GM19193 (cell line): ENCODE results near the gene MAP3K10.

ENCODE experiments used
- POLR2A ChIP-seq: IDR thresholded peaks from 4 replicates; pipeline ENCODE4 v1.6.1; 2011; ENCODE audit not compliant: insufficient read depth, insufficient read length; ENCODE audit errors: extremely low read depth

Gene MAP3K10

GRCh38 chr19:40247735-40248262 is 56.6 kb downstream of the MAP3K10 start:
- no peak for TF ChIP-seq POLR2A

GRCh38 chr19:40249201-40249600 is 58.0 kb downstream of the MAP3K10 start:
- TF ChIP-seq POLR2A = no peak

GRCh38 chr19:40249781-40250180 is 58.6 kb downstream of the MAP3K10 start:
- TF ChIP-seq POLR2A = no peak

- no peak for TF ChIP-seq POLR2A
Measured at GRCh38 chr19:40251244-40251643, 60.0 kb downstream of the MAP3K10 start.

GRCh38 chr19:40251991-40252390 is 60.8 kb downstream of the MAP3K10 start:
- TF ChIP-seq POLR2A = no peak

GRCh38 chr19:40252395-40252794 is 61.2 kb downstream of the MAP3K10 start:
- TF ChIP-seq POLR2A = no peak

GRCh38 chr19:40253611-40254092 is 62.4 kb downstream of the MAP3K10 start:
- no peak for TF ChIP-seq POLR2A

- TF ChIP-seq POLR2A = no peak
Measured at GRCh38 chr19:40254714-40255418, 63.6 kb downstream of the MAP3K10 start.

- TF ChIP-seq POLR2A = no peak
Measured at GRCh38 chr19:40255619-40256166, 64.5 kb downstream of the MAP3K10 start.

- no peak for TF ChIP-seq POLR2A
Measured at GRCh38 chr19:40256512-40256911, 65.3 kb downstream of the MAP3K10 start.

- no peak for TF ChIP-seq POLR2A
Measured at GRCh38 chr19:40257096-40257517, 65.9 kb downstream of the MAP3K10 start.

- TF ChIP-seq POLR2A = no peak
Measured at GRCh38 chr19:40261631-40262030, 70.4 kb downstream of the MAP3K10 start.

GRCh38 chr19:40262422-40262821 is 71.2 kb downstream of the MAP3K10 start:
- TF ChIP-seq POLR2A = no peak

- TF ChIP-seq POLR2A = no peak
Measured at GRCh38 chr19:40263440-40264313, 72.5 kb downstream of the MAP3K10 start.

GRCh38 chr19:40264314-40265054 is 73.3 kb downstream of the MAP3K10 start:
- TF ChIP-seq POLR2A = no peak
